ENCODE results near the gene CYREN. TPM values are rescaled to one million over a fixed set of nuclear protein-coding genes. Genes with fewer than 3 reads are reported as not detected.

Gene CYREN
- total RNA-seq, 1 donor from 2014 or later: 26.9 TPM

DNA sequence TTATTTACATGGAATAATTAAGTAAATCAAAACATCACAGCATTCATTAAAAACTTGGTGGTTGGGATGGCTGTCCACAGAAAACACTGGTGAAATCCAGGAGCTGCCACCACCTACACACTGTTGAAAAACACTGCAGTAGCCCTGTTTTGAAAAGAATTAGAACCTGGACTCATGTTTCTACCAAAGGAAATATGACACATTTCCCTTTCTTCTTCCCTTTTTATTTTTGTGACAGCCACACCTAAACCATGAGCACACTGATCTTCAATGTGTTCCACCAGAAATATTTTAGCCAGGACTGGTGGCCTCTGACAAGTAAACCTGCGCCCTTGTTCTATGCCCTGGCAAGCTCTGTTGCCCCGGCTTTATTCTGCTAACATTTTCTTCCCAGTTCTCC lies 19.4 kb downstream of the CYREN start:
- Mint-ChIP-seq H3K9me3 (peaks cover 22% of the 10 kb centered on the region), H3K36me3 (peaks cover 2% of the 10 kb centered on the region), H3K27me3 (ENCODE audit: insufficient read depth, low read depth) (no peaks in the 10 kb centered on the region), H3K4me1 (no peaks in the 10 kb centered on the region), H3K27ac (no peak overlapping the region), H3K4me3 (no peak overlapping the region)
- Histone ChIP-seq H4K20me1 (ENCODE audit: low read depth) (no peaks in the 10 kb centered on the region), H3K79me2 (ENCODE audit: low read depth) (no peaks in the 10 kb centered on the region), H3K36me3 (no peaks in the 10 kb centered on the region), H3K4me3 (no peak overlapping the region), H2AFZ (replicated peaks) (no peak overlapping the region), H3K9ac (no peak overlapping the region), H3K4me1 (no peaks in the 10 kb centered on the region), H3K27me3 (no peaks in the 10 kb centered on the region), H3K9me3 (ENCODE audit: low read depth) (peaks cover 7% of the 10 kb centered on the region), H3F3A (ENCODE audit: low read depth) (no peaks in the 10 kb centered on the region), H3K4me2 (no peak overlapping the region), H3K27ac (no peak overlapping the region)
- TF ChIP-seq, protein P1, sequence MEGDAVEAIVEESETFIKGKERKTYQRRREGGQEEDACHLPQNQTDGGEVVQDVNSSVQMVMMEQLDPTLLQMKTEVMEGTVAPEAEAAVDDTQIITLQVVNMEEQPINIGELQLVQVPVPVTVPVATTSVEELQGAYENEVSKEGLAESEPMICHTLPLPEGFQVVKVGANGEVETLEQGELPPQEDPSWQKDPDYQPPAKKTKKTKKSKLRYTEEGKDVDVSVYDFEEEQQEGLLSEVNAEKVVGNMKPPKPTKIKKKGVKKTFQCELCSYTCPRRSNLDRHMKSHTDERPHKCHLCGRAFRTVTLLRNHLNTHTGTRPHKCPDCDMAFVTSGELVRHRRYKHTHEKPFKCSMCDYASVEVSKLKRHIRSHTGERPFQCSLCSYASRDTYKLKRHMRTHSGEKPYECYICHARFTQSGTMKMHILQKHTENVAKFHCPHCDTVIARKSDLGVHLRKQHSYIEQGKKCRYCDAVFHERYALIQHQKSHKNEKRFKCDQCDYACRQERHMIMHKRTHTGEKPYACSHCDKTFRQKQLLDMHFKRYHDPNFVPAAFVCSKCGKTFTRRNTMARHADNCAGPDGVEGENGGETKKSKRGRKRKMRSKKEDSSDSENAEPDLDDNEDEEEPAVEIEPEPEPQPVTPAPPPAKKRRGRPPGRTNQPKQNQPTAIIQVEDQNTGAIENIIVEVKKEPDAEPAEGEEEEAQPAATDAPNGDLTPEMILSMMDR (IDR thresholded peaks at IDR 0.05): no peak
- TF ChIP-seq EZH2phosphoT487 (IDR thresholded peaks at IDR 0.05): no peak
- TF ChIP-seq EZH2 (IDR thresholded peaks at IDR 0.05): no peak
- DNase-seq (ENCODE audit: low spot score): no peak

GRCh38 chr7:135150072-135150782 lies 20.3 kb downstream of the CYREN start:
- peaks cover 2% of the 10 kb centered on the region for H3K36me3 Mint-ChIP-seq
- TF ChIP-seq, protein P1 (IDR thresholded peaks at IDR 0.05): no peak
- no peak for TF ChIP-seq EZH2phosphoT487 (IDR thresholded peaks at IDR 0.05)
- TF ChIP-seq EZH2 (IDR thresholded peaks at IDR 0.05): no peak
- Histone ChIP-seq H4K20me1 (ENCODE audit: low read depth) (no peaks in the 10 kb centered on the region), H3K79me2 (ENCODE audit: low read depth) (no peaks in the 10 kb centered on the region), H3F3A (ENCODE audit: low read depth) (no peaks in the 10 kb centered on the region), H3K4me2 (no peak overlapping the region), H3K27me3 (no peaks in the 10 kb centered on the region), H3K4me3 (no peak overlapping the region), H3K36me3 (no peaks in the 10 kb centered on the region), H3K4me1 (no peaks in the 10 kb centered on the region), H3K27ac (no peak overlapping the region), H2AFZ (replicated peaks) (no peak overlapping the region), H3K9me3 (ENCODE audit: low read depth) (peaks cover 3% of the 10 kb centered on the region), H3K9ac (no peak overlapping the region)
- H3K4me1 Mint-ChIP-seq: no peaks in the 10 kb centered on the region
- H3K9me3 Mint-ChIP-seq: peaks cover 14% of the 10 kb centered on the region
- H3K27ac Mint-ChIP-seq: no peak overlapping the region
- DNase-seq (ENCODE audit: low spot score): no peak
- no peaks in the 10 kb centered on the region for H3K27me3 Mint-ChIP-seq (ENCODE audit: insufficient read depth, low read depth)
- H3K4me3 Mint-ChIP-seq: no peak overlapping the region

- Mint-ChIP-seq H3K9me3 (peaks cover 3% of the 10 kb centered on the region), H3K4me3 (no peak within 1 kb of the TSS), H3K27me3 (ENCODE audit: insufficient read depth, low read depth) (no peaks in the 10 kb centered on the region), H3K36me3 (peaks cover 2% of the 10 kb centered on the region), H3K27ac (no peak within 1 kb of the TSS), H3K4me1 (no peaks in the 10 kb centered on the region)
- Histone ChIP-seq H3K4me1 (no peaks in the 10 kb centered on the region), H3K4me3 (no peak within 1 kb of the TSS), H3K9ac (no peak within 1 kb of the TSS), H3F3A (ENCODE audit: low read depth) (no peaks in the 10 kb centered on the region), H3K79me2 (ENCODE audit: low read depth) (no peaks in the 10 kb centered on the region), H3K27ac (no peak within 1 kb of the TSS), H2AFZ (replicated peaks) (no peak within 1 kb of the TSS), H3K27me3 (no peaks in the 10 kb centered on the region), H4K20me1 (ENCODE audit: low read depth) (no peaks in the 10 kb centered on the region), H3K9me3 (ENCODE audit: low read depth) (no peaks in the 10 kb centered on the region), H3K36me3 (no peaks in the 10 kb centered on the region), H3K4me2 (no peak within 1 kb of the TSS)
- no peak for TF ChIP-seq EZH2 (IDR thresholded peaks at IDR 0.05)
- TF ChIP-seq, protein P1 (IDR thresholded peaks at IDR 0.05): no peak
- TF ChIP-seq EZH2phosphoT487 (IDR thresholded peaks at IDR 0.05): no peak
- DNase-seq (ENCODE audit: low spot score): no peak
These were observed 22.4 kb downstream of the CYREN start, which contains the start of gene TMEM140 for GRCh38 chr7:135147899-135148721. TSS of gene TMEM140 (plus strand) at chr7:135148072. CDS start at chr7:135164442, 16,370 bp downstream.

Data from neural progenitor cell (in vitro differentiated cells).